ENCODE measurements around the gene FLRT1. TPM values are rescaled to one million over a fixed set of nuclear protein-coding genes. Genes with fewer than 3 reads are reported as not detected.

The FLRT1 gene
- total RNA-seq, 2 donors from 2014 or later: not detected

DNA sequence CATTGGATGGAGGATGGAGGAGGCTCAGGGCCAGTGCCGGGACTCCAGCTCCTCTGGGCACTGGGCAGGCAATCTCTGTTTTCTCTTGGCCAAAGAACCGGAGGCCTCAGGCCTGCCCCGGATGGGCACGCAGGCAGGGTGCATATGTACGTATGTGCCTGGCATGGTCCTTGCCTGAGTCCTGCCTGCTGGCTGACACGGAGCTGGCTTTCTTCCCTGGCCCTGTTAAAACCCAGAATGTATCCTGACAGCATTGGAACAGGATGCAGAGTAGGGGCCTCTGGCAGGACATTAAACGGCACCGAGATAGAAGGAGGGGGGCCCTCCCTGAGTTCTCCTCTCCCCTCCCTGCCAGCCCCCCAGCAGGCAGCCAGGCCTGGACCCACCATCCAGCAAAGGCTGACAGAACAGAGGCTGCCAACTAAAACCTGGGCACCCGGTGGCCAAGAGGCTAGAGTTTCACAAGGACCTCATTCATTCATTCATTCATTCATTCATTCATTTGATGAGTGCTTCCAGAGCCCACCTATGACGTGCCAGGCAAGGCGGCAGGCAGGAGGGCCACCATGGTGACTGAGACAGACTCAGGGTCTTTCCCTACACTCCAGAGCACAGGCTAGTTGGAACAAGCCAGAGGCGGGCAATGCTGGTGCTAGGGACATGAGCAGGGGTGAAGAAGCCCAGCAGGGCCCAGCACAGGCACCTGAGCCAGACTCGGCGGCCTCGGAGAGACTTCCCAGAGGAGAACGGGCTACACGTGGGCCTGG lies 28.8 kb downstream of the FLRT1 start:
- H3K36me3 Mint-ChIP-seq: no peaks in the 10 kb centered on the region
- no peaks in the 10 kb centered on the region for H3K9me3 Mint-ChIP-seq
- H3K27ac Mint-ChIP-seq: no peak overlapping the region
- ATAC-seq (no peak), DNase-seq (ENCODE audit: low spot score) (no peak)
- H3K4me1 Mint-ChIP-seq (ENCODE audit: low read depth in 2 of 2): peaks cover 0 to 3% of the 10 kb centered on the region in 2 donors
- peaks cover 0 to 4% of the 10 kb centered on the region in 2 donors for H3K27me3 Mint-ChIP-seq
- no peak overlapping the region for H3K4me3 Mint-ChIP-seq

DNA sequence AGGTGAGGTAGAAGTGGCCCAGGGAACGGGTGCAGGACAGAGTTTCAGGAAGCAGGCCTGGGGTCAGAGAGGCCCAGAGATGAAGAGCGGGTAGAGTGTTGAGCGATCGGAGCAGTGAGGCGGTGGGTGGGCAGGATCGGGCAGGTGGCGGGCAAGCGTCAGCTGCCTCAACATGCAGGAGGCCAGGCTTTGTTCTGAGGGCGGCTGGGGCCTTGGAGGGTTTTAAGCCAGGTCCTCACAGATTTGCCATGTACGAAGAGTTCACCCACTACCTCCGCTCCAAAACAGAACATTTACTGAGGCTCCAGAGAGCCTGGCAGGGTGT lies 29.4 kb downstream of the FLRT1 start:
- no peak overlapping the region for H3K4me3 Mint-ChIP-seq
- ATAC-seq (no peak), DNase-seq (ENCODE audit: low spot score) (no peak)
- no peaks in the 10 kb centered on the region for H3K9me3 Mint-ChIP-seq
- H3K4me1 Mint-ChIP-seq (ENCODE audit: low read depth in 2 of 2): peaks cover 0 to 3% of the 10 kb centered on the region in 2 donors
- H3K27me3 Mint-ChIP-seq: peaks cover 0 to 4% of the 10 kb centered on the region in 2 donors
- no peaks in the 10 kb centered on the region for H3K36me3 Mint-ChIP-seq
- H3K27ac Mint-ChIP-seq: no peak overlapping the region

DNA sequence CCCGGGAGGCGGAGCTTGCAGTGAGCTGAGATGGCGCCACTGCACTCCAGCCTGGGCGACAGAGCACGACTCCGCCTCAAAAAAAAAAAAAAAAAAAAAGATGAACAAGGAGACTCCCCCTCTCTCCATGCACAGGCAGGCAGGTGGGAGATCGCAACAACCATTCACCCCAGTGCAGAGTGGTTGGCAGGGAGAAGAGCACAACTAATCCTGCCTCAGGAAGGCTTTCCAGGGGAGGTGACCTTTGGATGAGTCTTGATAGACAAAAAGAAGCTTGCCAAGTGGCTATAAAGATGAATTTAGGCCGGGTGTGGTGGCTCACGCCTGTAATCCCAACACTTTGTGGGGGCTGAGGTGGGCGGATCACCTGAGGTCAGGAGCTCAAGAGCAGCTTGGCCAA lies 30.0 kb downstream of the FLRT1 start:
- no peak overlapping the region for H3K4me3 Mint-ChIP-seq
- H3K27ac Mint-ChIP-seq: no peak overlapping the region
- no peaks in the 10 kb centered on the region for H3K9me3 Mint-ChIP-seq
- DNase-seq (ENCODE audit: low spot score) (no peak), ATAC-seq (no peak)
- H3K27me3 Mint-ChIP-seq: peaks cover 0 to 4% of the 10 kb centered on the region in 2 donors
- H3K4me1 Mint-ChIP-seq (ENCODE audit: low read depth in 2 of 2): peaks cover 0 to 3% of the 10 kb centered on the region in 2 donors
- no peaks in the 10 kb centered on the region for H3K36me3 Mint-ChIP-seq

DNA sequence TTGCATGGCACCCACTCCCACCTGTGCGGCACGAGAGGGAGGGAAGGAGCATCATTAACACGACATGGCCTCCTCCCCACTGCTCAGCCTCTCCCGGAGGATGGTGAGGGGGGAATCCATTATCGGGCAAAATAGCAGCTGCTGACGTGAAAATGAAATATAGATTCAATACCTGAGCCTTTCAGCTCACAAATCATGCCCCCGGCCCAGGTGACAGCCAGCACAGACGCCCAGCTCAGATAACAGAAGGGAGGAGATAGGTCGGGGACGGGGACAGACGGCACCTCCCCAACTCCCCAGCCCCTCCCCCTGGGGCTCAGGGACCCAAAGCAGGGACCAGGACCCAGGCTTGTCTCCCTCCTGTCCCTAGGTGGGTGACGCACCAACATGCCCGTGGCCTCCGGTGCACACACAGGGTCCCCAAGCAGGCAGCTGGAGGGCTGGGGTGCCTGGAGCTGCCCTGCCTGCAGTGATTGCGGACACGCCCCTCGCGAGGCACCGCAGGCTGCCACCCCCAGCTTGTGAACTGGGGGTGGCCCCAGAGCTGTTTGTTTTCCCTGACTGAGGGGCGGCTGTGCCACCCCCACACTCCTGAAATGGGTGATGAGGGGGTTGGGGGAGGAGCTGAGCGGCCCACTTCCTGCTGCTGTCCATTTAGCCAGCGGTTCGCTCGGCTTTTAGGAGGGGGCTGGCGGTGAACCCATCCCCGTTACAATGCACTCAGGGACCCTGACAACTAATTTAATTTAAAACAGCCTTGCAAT lies 31.7 kb downstream of the FLRT1 start:
- ATAC-seq (no peak), DNase-seq (ENCODE audit: low spot score) (no peak)

DNA sequence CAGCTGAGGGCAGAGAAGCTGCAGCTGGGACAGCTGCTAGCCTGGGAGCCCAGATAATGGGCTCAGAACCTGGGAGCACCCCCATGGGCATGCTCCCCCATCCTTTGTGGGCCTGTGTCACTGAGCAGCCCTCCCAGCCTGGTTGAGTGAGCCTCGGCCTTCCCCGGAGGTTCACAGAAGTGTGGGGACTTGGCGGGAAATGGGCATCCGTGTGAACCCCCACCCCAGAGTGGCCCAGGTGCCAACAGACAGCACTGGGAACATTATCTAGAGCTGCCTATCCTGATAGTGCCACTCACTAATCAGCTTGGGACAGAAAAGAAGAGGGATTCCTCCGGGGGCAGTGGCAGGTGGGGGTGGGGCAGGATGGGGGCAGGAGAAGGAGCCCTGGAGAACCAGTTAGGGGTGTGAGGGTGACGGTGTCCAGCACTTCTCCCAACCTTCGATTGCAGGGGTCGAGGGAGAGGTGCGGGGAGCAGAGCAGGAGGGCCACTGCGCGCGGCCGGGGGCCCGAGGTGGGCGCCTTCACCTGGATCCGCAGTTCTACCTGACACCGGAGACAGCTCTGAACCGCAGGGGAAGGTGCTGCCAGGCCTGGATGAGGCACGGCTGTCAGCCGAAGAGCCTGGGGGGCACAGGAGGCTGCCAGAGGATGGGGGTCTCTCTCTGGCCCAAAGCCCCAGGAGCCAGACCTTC lies 33.1 kb downstream of the FLRT1 start:
- Mint-ChIP-seq H3K9me3 (no peaks in the 10 kb centered on the region), H3K4me1 (ENCODE audit: low read depth in 2 of 2) (no peaks in the 10 kb centered on the region), H3K36me3 (no peaks in the 10 kb centered on the region), H3K27me3 (no peaks in the 10 kb centered on the region), H3K27ac (no peak overlapping the region), H3K4me3 (no peak overlapping the region)
- no peak for ATAC-seq
- no peak for DNase-seq (ENCODE audit: low spot score)

More for the DNA sequence above, 31.7 kb downstream of the FLRT1 start:
- Mint-ChIP-seq H3K27ac (no peak overlapping the region), H3K9me3 (no peaks in the 10 kb centered on the region), H3K4me1 (ENCODE audit: low read depth in 2 of 2) (no peaks in the 10 kb centered on the region), H3K4me3 (no peak overlapping the region), H3K27me3 (no peaks in the 10 kb centered on the region), H3K36me3 (no peaks in the 10 kb centered on the region)

DNA sequence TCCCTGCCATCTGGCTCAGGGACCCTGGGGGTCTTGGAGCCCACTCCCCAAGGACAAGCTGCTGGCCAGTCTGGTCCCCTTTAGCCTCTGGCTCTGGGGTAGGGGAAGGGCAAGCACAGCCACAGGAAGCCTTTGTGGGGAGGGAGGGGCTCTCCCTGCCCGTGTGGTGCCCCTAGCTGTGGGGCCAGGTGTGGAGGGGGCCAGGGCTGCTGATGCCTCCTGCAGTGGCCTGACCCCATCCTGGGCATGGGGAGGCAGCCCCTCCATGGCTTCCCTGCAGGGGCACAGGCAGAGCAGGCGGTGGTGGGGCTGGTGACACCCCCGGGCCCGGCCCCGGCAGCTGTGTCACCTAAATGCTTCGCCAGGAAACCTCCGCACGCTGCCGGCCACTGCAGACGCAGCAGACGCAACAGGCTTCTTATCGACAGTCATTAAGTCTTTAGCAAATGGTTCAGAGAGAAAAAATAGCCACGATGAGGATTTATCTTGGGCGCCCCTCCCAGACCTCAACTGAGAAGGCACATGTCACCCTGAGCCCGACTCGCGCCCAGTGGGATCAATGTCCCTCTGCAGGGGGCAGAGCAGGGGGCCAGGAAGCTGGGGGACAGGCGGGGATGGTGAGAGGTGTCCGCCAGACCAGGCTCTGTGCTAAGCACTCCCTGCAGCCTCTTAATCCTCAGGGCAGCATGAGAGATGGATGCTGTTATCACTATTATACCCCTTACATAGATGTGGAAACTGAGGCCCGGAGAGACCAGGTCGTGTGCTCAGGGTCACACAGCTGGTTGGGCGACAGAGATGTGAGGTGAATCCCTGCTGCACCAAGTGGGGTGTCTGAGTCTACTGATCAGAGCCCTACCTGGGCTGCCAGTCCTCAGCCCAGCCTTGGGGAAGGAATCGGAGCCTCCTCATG lies 33.9 kb downstream of the FLRT1 start:
- no peak for DNase-seq (ENCODE audit: low spot score)
- no peak for ATAC-seq
- Mint-ChIP-seq H3K27me3 (no peaks in the 10 kb centered on the region), H3K4me1 (ENCODE audit: low read depth in 2 of 2) (no peaks in the 10 kb centered on the region), H3K36me3 (no peaks in the 10 kb centered on the region), H3K27ac (no peak overlapping the region), H3K4me3 (no peak overlapping the region), H3K9me3 (no peaks in the 10 kb centered on the region)

DNA sequence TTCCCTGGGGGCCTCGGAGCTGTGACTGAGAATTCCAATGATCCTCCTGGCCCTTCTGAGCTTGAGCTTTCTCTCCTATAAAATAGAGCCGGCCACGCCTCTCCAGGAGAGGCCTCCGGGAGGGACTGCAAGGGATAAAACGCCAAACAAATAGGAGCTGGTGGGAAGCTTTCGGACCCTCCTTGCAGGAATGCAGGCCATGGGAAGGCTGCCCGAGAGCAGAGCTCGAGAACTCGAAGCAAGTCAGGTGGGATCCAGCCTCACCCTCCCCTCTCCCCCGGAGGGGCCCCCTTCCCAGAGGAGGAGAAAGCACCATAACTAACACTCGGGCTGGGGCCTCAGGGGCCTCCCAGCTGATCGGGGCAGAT lies 34.6 kb downstream of the FLRT1 start:
- no peaks in the 10 kb centered on the region for H3K36me3 Mint-ChIP-seq
- H3K4me3 Mint-ChIP-seq: no peak overlapping the region
- H3K9me3 Mint-ChIP-seq: no peaks in the 10 kb centered on the region
- ATAC-seq (no peak), DNase-seq (ENCODE audit: low spot score) (no peak)
- H3K4me1 Mint-ChIP-seq (ENCODE audit: low read depth in 2 of 2): no peaks in the 10 kb centered on the region
- no peaks in the 10 kb centered on the region for H3K27me3 Mint-ChIP-seq
- H3K27ac Mint-ChIP-seq: no peak overlapping the region

DNA sequence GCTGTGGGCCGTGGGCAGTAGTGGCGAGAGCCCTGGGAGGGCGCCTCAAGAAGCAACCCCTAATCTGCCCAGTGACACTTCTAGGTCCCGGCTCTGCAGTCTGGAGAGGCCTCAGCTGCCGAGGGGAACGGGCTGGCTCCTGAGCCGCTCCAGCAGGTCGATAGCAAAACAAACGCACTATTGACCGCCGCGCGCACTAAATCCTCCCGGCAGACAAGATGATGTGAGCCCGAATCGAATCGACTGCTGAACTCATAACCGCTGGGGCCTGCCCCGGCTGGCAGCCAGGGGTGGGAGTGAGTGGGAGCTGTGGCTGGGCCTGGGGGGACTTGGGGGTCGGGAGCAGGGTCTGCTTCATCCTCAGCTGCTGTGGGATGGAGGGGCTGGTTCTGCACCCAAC lies 36.1 kb downstream of the FLRT1 start:
- Mint-ChIP-seq H3K4me3 (no peak overlapping the region), H3K36me3 (no peaks in the 10 kb centered on the region), H3K4me1 (ENCODE audit: low read depth in 2 of 2) (no peaks in the 10 kb centered on the region), H3K9me3 (no peaks in the 10 kb centered on the region), H3K27ac (no peak overlapping the region), H3K27me3 (no peaks in the 10 kb centered on the region)
- no peak for DNase-seq (ENCODE audit: low spot score)
- no peak for ATAC-seq

DNA sequence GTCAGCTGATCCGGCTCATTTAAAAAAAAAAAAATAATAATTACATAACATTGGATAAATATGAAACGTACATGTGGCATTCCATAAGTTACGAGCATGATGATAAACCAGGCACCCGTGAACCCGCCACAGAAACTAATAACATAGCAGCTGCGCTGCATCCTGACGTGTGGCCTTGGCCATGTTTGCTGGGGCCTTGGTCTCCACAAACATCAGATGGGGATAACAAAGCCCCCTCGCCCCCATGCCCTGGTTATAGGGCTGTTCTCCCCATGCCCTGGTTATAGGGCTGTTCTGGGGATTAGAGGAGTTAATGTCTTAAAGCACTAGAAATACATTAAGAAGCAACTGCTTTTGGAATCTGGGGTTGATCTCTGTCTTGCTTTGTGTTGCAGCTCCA lies 36.7 kb downstream of the FLRT1 start:
- Mint-ChIP-seq H3K4me3 (no peak overlapping the region), H3K9me3 (no peaks in the 10 kb centered on the region), H3K27me3 (no peaks in the 10 kb centered on the region), H3K4me1 (ENCODE audit: low read depth in 2 of 2) (no peaks in the 10 kb centered on the region), H3K36me3 (no peaks in the 10 kb centered on the region), H3K27ac (no peak overlapping the region)
- no peak for DNase-seq (ENCODE audit: low spot score)
- ATAC-seq: no peak

DNA sequence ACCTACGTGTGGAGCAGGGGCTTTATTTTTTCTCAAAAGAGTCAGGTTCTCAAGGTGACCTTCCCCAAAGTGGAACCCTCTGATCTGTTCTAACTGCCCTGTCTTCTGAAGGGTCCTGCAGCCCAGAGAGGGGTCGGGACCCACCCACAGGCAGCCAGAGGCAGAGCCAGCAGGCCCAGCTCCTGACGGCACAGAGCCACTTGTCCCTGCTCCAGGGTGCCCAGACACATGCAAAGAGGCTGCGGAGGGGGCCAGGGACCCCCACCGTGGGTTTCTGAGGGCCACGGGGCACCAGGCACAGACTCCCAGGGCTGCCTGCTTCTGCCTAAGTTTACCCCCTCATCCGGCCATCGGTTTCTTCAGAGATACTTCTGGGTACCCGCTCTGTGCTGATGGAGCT lies 37.1 kb downstream of the FLRT1 start:
- ATAC-seq: no peak
- Mint-ChIP-seq H3K4me3 (no peak overlapping the region), H3K4me1 (ENCODE audit: low read depth in 2 of 2) (no peaks in the 10 kb centered on the region), H3K27me3 (no peaks in the 10 kb centered on the region), H3K27ac (no peak overlapping the region), H3K36me3 (no peaks in the 10 kb centered on the region), H3K9me3 (no peaks in the 10 kb centered on the region)
- DNase-seq (ENCODE audit: low spot score): no peak

DNA sequence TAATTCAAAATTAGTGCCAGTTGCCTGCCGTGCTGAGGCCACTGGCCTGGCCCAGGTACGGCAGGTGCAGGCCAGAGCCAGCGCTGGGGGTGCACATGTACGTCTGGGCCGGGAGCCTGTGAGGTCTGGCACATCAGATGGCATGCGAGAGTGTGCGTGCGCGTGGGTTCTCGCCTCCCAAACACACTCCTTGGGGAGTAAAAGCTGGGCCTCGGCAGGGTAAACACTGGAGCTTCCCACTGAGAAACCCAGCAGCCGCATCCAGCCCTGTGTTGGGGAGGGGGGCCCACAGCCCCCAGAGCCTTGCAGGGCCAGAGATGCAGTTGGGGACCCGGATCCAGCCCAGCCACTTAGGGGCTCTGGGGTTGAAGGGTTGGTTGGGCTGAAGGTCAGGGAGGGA lies 37.8 kb downstream of the FLRT1 start:
- ATAC-seq: no peak
- Mint-ChIP-seq H3K4me3 (no peak overlapping the region), H3K4me1 (ENCODE audit: low read depth in 2 of 2) (no peaks in the 10 kb centered on the region), H3K27me3 (no peaks in the 10 kb centered on the region), H3K36me3 (no peaks in the 10 kb centered on the region), H3K27ac (no peak overlapping the region), H3K9me3 (no peaks in the 10 kb centered on the region)
- DNase-seq (ENCODE audit: low spot score): no peak

DNA sequence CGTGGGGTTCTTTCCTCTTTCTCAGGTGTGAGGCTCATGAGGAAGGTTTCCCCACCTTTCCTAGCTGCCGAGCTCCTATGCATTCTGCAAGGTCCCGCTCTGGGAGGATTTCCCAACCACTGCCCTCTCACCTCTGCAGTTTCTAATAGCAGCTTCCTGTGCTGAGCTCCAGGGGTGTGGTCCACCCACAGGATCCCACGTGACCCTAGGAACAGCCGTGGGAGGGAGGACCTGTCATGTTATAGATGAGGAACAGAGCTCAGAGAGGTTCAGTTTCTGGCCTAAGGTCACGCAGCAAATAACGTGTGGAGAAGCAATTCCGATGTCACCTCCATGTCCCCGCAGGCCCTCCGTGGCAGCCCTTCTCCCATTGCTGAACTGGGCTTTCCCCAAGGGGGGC lies 38.5 kb downstream of the FLRT1 start:
- H3K27me3 Mint-ChIP-seq: no peaks in the 10 kb centered on the region
- no peak overlapping the region for H3K27ac Mint-ChIP-seq
- no peaks in the 10 kb centered on the region for H3K9me3 Mint-ChIP-seq
- H3K4me1 Mint-ChIP-seq (ENCODE audit: low read depth in 2 of 2): no peaks in the 10 kb centered on the region
- ATAC-seq: no peak
- no peak for DNase-seq (ENCODE audit: low spot score)
- no peaks in the 10 kb centered on the region for H3K36me3 Mint-ChIP-seq
- no peak overlapping the region for H3K4me3 Mint-ChIP-seq

DNA sequence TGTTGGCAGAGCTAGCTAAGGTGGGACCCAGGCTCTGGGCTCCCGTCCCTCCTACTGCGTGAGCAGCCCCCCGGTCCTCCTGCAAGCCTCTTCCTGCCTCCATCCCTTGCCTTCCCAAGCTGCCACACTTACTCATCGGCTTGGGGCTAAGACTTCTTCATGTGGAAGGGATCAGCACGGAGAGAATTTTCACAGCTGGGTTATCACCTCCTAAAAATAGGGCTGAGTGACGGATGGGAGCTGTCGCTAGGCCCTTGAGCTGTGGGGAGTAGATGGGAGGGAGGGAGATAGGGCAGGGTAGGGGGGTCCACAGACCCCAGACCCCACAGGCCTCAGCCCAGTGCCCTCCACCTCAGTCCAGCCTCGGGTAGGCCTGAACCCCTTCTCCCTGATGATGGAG lies 41.0 kb downstream of the FLRT1 start:
- DNase-seq (ENCODE audit: low spot score) (no peak), ATAC-seq (no peak)
- no peak overlapping the region for H3K27ac Mint-ChIP-seq
- H3K4me1 Mint-ChIP-seq (ENCODE audit: low read depth in 2 of 2): no peaks in the 10 kb centered on the region
- no peaks in the 10 kb centered on the region for H3K36me3 Mint-ChIP-seq
- H3K27me3 Mint-ChIP-seq: no peaks in the 10 kb centered on the region
- no peak overlapping the region for H3K4me3 Mint-ChIP-seq
- H3K9me3 Mint-ChIP-seq: no peaks in the 10 kb centered on the region

Measured in natural killer cell treated with Interleukin-12 subunit alpha and Interleukin-12 subunit beta and Interleukin-15 and Interleukin-18, amount 100 ng/mL, for 72 hours (primary cell).